NCI-H1105 treated with DMSO at 0.1 percent for 48 hours (cell line): ENCODE results near the gene SCUBE1.

ENCODE experiments used
- DNase-seq: peaks from one replicate; lab custom pipeline; 2025; lab: John Stamatoyannopoulos, UW

Gene SCUBE1

GRCh38 chr22:43326331-43327156, 16.6 kb downstream of the SCUBE1 start:
- DNase-seq, result no peak

GRCh38 chr22:43325176-43325575, 18.0 kb downstream of the SCUBE1 start:
- no peak for DNase-seq

- DNase-seq, result no peak
These were observed 21.9 kb downstream of the SCUBE1 start for GRCh38 chr22:43320943-43321900.

GRCh38 chr22:43319661-43320486, 23.3 kb downstream of the SCUBE1 start:
- no peak for DNase-seq

DNA sequence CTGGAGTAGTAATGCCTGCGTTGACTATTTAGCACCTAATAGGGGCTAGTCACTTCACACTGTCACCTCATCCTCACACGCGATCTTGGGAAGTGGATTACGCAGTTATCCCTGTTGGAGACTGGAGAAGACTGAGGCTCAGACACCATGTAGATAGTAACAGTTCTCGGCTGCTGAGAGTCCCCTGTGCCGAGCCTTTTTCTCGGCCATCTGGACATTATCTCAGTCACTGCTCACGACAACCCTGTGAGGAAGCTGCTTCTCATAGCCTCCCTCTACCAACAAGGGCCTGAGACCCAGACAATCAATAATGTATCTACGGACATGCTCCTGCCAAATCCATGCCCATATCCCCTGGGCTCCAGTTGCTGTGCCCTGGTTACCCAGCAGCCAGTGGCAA, 25.9 kb downstream of the SCUBE1 start:
- no peak for DNase-seq

GRCh38 chr22:43315687-43316217, 27.4 kb downstream of the SCUBE1 start:
- no peak for DNase-seq

DNA sequence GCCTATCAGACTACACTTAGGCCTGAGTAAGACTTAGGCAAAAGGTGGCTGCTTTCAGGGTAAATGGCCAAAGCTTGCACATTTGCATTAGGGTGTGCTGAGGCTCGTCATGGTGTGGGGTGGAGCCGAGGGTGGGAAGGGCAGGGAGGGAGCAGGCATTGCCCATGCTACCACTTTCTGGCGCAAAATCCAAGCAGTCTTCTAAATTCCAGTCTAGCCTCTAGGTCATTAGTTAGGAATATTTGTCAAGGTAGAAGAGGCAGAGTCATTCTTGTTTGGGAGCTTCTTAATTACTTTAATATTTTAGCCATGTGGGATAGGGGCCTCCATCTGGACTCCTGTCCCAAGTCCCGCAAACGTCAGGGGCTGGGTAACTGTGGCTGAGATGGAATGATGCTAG, 28.6 kb downstream of the SCUBE1 start:
- DNase-seq, result no peak

DNA sequence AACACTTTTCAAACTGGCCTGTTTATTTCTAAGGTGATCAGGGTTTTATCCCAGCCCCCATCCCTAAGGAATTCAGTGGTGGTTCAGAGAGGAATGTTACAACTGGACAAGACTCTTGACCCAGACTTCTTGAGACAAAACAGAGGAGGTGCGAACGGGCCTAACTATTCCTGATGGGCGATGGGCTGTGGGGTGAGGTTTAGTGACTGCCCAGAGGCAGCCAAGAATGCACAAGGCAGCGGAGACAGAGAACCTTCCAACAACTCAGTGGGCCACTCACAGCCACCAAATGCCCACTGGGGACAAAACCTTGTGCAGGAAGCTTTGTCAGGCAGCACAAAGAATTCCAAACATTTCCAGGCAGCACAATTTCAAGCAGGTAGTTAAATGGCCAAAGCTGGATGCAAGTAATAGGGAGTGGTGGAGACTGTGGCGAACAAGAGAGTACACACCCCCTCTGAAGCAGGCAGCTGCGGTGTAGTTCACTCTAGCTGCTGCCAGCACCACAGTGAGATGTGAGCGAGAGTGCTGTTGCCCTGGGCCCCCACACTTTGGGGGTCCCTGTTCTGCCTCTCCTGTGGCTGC, 29.2 kb downstream of the SCUBE1 start:
- no peak for DNase-seq

DNA sequence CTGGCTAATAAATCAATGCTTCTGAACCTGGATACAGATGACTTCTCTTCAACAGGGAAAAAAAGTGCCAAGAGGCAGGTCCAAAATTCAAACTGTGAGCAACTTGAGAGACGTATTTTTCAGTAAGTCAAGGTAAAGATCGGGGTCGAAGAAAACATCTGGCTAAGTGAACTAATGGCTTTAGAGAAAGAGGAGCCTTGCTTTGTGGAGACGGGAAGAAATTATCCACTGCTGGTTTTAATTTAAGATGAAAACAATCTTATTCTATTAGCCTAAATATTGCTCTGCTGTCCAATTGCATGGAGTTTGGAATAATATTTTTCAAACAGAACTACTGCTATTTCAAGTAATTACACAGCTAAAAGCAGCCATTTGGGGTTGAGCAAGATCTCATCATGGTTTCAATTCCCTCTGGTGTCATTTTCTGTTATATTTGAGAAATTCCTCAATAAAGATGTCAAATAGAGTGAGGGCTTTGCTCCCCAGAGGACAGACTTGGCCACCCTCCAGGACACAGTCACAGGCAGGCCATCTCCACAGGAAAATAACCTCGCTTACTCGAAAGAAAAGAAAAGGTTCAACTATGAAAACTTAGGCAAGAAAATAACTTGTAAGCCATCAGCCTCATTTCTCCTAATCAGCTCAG, 29.8 kb downstream of the SCUBE1 start:
- DNase-seq, result no peak

DNA sequence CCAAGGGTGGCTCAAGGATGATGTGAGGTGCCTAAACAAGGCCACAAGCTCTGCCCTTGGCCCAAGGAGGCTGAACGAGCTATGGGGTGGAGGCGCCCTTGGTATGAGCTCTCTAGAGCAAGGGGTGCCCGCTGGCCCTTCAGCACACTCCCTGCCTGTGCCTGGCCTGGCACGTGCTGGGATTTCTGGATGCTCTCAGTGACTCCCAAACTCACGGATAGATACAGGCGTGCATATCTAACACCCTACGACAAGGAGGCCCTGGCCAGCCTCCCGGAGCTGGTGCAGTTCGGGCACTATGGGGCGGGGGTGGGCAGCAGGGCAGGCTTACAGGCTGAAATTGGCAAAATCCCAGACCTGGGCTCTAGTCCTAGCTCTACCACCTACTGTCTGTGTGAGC, 30.6 kb downstream of the SCUBE1 start:
- DNase-seq, result no peak

DNA sequence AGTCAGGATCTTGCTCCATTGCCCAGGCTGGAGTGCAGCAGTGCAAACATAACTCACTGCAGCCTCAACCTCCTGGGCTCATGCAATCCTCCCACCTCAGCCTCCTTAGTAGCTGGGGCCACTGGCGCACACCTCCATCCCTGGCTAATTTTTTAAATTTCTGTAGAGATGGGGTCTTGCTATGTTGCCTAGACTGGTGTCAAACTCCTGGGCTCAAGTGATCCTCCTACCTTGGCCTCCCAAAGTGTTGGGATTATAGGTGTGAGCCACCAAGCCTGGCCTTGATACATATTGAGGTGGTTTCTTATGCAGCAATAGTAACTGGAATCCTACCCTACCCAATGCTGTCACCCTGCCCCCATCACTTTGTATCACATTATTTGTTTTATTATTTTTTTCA, 32.4 kb downstream of the SCUBE1 start:
- DNase-seq, result no peak

GRCh38 chr22:43310311-43310710, 32.9 kb downstream of the SCUBE1 start:
- no peak for DNase-seq

- peak; percentile 75 for DNase-seq
These were observed 34.3 kb downstream of the SCUBE1 start for GRCh38 chr22:43308836-43309235.

GRCh38 chr22:43308060-43308830, 34.9 kb downstream of the SCUBE1 start:
- peak; percentile 27 for DNase-seq

GRCh38 chr22:43305806-43306205, 37.4 kb downstream of the SCUBE1 start:
- DNase-seq, result no peak

- DNase-seq, result no peak
These were observed 38.2 kb downstream of the SCUBE1 start for GRCh38 chr22:43304831-43305590.

- DNase-seq, result no peak
These were observed 39.4 kb downstream of the SCUBE1 start for GRCh38 chr22:43303751-43304150.

DNA sequence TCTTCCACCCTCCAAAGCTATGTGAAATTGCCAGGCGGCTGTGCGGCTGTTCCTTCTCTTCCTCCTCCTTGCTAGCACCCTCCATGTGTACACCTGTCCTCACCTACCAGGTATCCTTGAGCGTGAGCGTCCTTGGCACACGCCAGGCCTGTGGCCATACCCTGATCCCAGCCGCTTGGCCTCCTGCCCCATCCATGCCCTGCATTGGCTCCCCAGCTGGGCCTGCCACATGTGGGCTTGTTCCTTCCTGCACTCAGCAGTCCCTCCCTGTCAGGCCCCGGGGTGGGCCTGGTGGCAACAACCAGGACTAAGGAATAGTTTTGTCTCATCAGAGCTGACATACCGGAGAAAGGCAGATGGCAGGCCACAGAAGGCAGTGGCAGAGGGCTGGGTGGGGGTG, 40.0 kb downstream of the SCUBE1 start:
- no peak for DNase-seq

DNA sequence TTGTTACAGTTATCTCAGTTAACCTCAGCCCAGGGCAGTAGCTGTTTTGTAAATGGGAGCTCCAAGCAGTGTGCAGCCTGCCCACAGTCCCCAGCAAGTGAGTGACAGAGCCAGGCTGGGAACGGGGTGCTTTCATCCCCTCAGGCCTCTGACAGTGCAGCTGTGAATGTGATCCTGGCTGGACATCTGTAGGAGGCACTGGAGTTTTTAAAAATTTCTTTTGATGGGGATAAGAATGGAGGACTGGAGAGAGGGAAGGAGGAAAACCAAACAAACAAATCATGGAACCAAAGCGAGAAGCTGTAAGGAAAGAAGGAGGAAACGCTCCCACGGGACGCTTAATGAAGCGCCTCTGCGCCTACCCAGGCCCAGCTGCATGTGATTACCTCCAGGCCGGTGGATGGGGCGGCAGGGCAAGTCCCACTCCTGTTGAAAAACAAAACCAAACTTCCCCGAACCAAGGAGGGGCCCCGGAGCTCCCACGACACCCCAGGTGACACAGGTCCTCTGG, 40.6 kb downstream of the SCUBE1 start:
- no peak for DNase-seq
